NK-92 (cell line): ENCODE measurements around the gene ISL1.

Experiments used
- DNase-seq: peaks from one replicate; lab custom pipeline; 2025; ENCODE audit not compliant: unreplicated experiment; lab: John Stamatoyannopoulos, UW

Gene ISL1

GRCh38 chr5:51386916-51387883, 4.0 kb downstream of the ISL1 start:
- DNase-seq = no peak

- no peak for DNase-seq
Measured at GRCh38 chr5:51387884-51388275, 4.6 kb downstream of the ISL1 start.

DNA sequence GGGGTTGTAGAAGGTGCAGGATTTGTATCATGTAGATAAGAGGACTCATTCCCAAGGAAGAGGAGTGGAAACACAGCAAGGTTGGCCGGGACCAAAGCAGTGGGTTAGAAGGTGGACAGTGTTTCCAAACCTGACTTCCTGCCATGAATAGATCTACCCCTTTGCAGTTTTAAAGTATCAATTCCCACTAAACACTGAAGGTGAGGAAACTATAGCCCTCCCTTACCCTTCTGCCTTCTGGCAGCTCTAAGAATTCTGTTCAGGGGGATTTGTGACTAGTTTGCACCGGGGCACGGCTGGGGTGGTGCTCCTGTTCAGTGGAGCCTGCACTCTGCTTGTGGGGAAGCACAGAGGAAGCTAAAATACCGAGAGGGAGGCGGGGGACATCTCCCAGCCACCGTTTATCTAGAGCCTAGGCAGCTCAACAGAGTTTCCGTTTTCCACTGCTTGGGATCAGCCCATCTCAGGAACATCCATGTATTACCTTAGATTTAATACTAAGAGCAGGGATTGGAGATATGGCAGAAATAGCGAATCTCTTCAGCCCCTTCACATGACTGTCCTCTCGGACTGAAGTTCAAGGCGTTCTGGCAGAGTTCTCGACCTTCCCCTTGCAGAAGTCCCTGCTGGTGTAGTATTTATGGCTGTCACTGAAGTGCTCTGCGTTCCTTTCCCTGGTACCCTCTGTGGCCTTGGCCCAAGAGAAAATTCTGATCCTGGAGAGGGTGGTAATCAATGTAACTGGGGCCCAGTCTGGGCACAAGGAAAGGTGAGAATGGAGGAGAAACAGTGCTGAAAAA, 5.4 kb downstream of the ISL1 start:
- DNase-seq = no peak

GRCh38 chr5:51389288-51389576, 6.0 kb downstream of the ISL1 start:
- DNase-seq = no peak

DNA sequence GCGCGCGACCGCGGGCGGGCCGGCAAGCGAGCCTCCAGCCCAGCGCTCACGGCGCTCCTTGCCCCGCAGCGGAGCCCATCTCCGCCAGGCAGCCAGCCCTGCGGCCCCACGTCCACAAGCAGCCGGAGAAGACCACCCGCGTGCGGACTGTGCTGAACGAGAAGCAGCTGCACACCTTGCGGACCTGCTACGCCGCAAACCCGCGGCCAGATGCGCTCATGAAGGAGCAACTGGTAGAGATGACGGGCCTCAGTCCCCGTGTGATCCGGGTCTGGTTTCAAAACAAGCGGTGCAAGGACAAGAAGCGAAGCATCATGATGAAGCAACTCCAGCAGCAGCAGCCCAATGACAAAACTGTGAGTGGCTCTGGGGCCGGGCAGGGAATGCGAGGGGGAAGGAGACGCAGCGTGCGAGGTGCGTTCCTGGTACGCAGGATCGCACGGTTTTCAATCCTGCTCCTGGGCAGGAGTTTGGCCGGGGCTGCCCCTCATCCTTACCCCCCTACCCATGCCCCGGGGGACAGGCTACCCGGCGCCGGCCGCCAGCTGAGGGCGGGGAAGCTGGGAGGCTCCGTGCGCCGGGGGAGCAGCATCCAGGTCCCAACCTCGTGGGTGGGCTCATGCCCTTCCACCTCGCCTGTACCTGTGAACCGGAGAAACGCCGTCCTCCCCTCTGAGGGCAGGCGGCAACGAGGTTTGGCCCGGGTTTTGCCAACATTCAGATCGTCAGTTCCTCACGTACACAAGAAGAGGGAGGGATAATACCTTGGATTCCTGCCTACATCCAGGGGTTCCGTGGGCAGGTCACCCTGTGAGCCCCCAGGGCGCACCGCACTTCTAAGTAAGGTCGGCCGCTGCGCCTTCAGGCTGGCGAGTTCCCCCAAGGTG, 6.6 kb downstream of the ISL1 start:
- no peak for DNase-seq

DNA sequence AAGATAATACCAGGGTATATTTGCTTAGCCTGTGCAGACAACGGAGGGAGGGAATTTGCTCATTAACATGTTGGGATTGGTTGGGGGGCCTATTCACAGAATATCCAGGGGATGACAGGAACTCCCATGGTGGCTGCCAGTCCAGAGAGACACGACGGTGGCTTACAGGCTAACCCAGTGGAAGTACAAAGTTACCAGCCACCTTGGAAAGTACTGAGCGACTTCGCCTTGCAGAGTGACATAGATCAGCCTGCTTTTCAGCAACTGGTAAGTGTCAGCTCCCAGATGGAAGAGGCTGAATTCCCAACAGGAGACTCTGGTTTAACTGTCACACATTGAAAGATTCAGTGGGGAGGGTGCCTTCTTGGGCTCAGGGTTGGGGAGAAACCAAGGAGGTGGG, 7.9 kb downstream of the ISL1 start:
- DNase-seq = no peak

DNA sequence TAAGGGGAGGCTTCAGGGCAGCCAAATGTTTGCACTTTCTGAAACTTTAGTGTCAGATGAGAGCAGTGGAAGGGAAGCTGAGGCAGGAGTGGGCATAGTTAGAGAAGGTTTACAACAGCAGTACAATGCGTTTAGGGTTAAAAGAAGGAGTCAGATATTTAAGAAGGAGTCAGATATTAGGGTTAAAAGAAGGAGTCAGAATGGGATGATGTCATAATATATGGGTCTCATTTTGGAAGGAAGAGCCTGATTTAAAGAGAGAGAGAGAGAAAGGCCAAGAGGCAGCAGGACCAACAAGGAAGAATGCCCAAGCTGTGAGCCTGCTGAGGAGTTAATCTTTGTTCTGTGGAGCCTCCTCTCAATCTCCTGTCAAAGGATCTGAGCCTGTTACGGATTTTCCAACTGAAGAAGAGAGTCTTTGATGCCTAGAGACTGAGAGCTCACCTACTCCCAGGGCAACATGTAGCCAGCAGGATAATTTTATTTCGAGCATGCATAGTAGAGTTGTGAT, 9.5 kb downstream of the ISL1 start:
- DNase-seq = no peak

DNA sequence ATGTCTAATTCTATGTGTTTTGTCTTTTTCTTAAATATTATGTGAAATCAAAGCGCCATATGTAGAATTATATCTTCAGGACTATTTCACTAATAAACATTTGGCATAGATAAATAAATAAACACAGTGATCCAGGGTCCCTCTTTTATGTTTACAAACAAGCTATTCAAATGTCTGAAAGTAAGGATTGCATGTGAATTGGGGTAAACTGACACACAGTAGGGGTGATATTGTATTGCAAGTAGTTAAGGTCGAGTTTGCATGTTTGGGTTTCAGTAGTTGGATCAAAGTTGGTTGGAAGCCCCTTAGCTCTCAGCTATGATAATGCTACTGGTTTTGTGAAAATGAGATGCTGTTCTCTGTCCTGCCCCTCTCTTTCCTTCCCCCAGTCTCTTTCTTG, 11.4 kb downstream of the ISL1 start:
- no peak for DNase-seq

GRCh38 chr5:51395245-51395644, 12.0 kb downstream of the ISL1 start:
- DNase-seq = no peak

GRCh38 chr5:51395666-51396356, 12.6 kb downstream of the ISL1 start:
- DNase-seq = no peak

GRCh38 chr5:51396797-51397196, 13.5 kb downstream of the ISL1 start:
- DNase-seq = no peak

GRCh38 chr5:51397996-51398395, 14.7 kb downstream of the ISL1 start:
- no peak for DNase-seq

- DNase-seq = no peak
Measured at GRCh38 chr5:51398875-51399642, 15.8 kb downstream of the ISL1 start.

DNA sequence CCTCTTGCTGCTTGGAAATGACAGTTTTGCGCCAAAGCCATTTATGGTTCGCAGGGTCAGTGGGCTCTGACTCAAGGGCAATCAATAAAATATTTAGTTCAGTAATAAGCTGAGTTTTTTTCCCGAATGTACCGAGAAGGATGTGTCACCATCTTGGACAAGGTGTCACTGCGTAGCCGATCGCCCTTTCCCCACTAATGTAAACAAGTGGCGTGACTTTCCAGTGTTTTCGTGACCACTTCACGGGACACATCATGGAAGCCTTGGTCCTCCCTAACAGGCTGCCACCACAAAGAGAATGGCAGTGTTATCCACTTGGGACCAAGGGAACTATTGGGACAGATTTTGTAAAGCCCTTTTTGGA, 16.4 kb downstream of the ISL1 start:
- DNase-seq = no peak

- DNase-seq = no peak
Measured at GRCh38 chr5:51404255-51404654, 21.0 kb downstream of the ISL1 start.

- no peak for DNase-seq
Measured at GRCh38 chr5:51411921-51412325, 28.7 kb downstream of the ISL1 start.

- DNase-seq = no peak
Measured at GRCh38 chr5:51414516-51414915, 31.3 kb downstream of the ISL1 start.

DNA sequence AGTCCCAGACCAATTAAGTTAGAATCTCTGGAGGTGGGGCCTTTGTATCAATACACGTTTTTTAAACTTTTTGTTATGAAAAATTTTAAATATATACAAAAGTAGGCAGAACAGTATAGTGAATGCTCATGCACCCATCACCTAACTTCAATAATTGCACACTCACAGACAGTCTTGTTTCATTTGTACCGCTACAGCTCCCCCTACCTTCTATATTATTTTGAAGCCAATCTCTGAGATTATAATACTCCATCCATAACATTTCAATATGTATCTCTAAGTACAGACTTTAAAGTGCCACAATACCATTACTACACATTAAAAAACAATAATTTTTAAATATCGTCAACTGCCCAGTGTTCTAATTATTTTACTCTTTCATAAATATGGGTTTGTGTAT, 32.9 kb downstream of the ISL1 start:
- no peak for DNase-seq

DNA sequence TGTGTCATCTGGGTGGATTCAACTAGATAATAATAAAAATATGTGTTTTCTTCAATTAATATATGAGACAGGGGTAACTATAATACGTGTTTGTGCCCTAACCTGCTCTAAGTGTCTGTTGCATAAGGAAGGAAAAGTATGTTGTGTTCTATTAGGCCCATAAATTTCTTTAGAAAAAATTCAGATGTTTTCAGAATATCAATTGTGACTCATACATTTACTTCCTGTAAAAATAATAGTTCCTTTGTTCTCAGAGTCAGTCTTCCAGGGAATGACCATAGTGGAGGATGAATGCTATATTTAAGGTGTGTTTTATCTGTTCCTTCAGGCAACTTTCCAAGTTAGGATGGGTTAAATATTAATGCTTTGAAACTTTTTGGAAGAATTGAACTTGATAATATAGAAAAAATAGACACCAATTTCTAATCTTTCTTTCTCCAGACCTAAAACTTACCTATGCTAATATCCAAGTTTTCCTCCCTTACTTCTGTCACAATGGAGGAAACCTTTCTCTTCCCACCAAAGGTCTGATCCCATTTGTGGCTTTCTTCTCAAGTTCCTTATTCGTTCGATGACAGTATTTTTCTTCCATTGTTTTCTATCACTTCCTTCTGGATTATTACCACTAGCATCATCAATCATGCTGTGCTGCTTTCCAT, 49.9 kb downstream of the ISL1 start:
- no peak for DNase-seq
